Measurements from ENCODE around the gene C9orf78.
"Not testable (repeated sequence)": the region's sequence is repeated elsewhere in the genome, so short reads cannot be mapped to it uniquely, and the experiment has no call there.

The C9orf78 gene

DNA sequence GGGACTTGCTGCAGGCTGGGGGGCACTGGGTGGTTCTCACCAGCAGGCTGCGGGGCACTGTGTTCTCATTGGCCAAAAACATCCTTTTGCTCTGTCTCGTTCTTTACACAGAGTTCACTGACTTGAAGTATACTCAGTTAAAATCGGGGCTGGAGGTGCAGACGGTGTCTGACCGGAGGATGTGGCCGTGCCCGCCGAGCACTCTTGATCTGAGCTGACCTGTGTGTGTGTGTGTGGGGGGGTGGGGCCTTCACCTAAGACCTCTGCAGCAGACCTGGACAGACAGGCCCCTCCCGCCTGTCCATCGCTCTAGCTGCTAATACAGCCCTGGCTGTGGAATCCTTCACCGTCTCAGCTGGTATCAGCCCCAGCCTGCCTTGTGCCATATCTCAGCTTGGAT is 25.0 kb downstream of the C9orf78 start:
- DNase-seq (ENCODE audit: low read depth in 1 of 2, low spot score in 1 of 2) = no peak
- no peak for TF ChIP-seq JUND (IDR thresholded peaks at IDR 0.05; ENCODE audit: low read depth)
- in situ Hi-C loops (cut with HindIII; ENCODE audit: low pct_unique_long_range_greater_than_20kb, low sequenced_read_pairs) = no loop called here

DNA sequence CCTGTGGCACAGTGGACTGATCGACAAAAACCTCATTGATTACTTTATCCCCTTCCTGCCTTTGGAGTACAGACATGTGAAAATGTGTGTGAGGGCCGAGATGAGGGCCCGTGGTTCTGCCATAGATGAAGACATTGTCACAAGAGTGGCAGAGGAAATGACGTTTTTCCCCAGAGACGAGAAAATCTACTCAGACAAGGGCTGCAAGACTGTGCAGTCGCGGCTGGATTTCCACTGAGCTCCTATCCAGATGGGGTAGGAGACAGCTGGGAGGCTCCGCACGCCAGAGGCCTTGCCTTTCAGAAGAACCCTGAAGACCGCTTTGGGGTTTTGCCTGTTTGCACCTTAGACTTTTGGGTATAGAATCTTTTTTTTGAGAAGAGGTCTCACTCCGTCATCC is 25.7 kb downstream of the C9orf78 start:
- no peak for DNase-seq (ENCODE audit: low read depth in 1 of 2, low spot score in 1 of 2)
- in situ Hi-C loops (cut with HindIII; ENCODE audit: low pct_unique_long_range_greater_than_20kb, low sequenced_read_pairs) = no loop called here
- TF ChIP-seq JUND (IDR thresholded peaks at IDR 0.05; ENCODE audit: low read depth) = no peak

- TF ChIP-seq JUND (IDR thresholded peaks at IDR 0.05; ENCODE audit: low read depth) = no peak
- in situ Hi-C loops (cut with HindIII; ENCODE audit: low pct_unique_long_range_greater_than_20kb, low sequenced_read_pairs) = no loop called here
- DNase-seq (ENCODE audit: low read depth in 1 of 2, low spot score in 1 of 2) = no peak
These were observed 29.0 kb downstream of the C9orf78 start for GRCh38 chr9:129806061-129806460.

DNA sequence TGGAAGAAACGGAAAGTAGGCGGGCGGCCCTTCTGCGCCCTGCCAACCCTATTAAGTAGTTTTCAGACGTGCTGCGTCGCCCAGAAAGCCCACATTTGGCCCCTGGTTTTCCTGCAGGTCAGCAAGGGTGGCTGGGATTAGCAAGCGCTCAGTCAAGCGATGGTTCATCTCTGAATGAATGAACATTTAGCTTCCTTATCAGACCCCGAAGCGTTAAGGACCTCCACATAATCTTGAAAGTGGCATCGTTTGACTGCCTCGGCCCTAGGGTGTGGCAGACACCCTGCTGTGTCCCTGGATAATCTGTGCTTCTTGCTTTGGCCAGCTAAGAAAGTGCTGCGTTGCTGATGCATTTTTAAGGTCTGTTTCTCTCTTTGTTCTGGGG is 31.4 kb downstream of the C9orf78 start:
- TF ChIP-seq JUND (IDR thresholded peaks at IDR 0.05; ENCODE audit: low read depth) = no peak
- in situ Hi-C loops (cut with HindIII; ENCODE audit: low pct_unique_long_range_greater_than_20kb, low sequenced_read_pairs) = no loop called here
- DNase-seq (ENCODE audit: low read depth in 1 of 2, low spot score in 1 of 2) = no peak

GRCh38 chr9:129802833-129803675 is 32.0 kb downstream of the C9orf78 start, which contains the start of gene TOR1B:
TSS of gene TOR1B (plus strand) at chr9:129803184. CDS start at chr9:129803213, 29 bp downstream.
- TF ChIP-seq JUND (IDR thresholded peaks at IDR 0.05; ENCODE audit: low read depth) = no peak
- in situ Hi-C loops (cut with HindIII; ENCODE audit: low pct_unique_long_range_greater_than_20kb, low sequenced_read_pairs) = no loop called here
- peak; percentile 76 to 95 for DNase-seq (ENCODE audit: low read depth in 1 of 2, low spot score in 1 of 2)

GRCh38 chr9:129801504-129801903 is 33.6 kb downstream of the C9orf78 start:
- no peak for TF ChIP-seq JUND (IDR thresholded peaks at IDR 0.05; ENCODE audit: low read depth)
- DNase-seq (ENCODE audit: low read depth in 1 of 2, low spot score in 1 of 2) = no peak
- in situ Hi-C loops (cut with HindIII; ENCODE audit: low pct_unique_long_range_greater_than_20kb, low sequenced_read_pairs) = no loop called here

DNA sequence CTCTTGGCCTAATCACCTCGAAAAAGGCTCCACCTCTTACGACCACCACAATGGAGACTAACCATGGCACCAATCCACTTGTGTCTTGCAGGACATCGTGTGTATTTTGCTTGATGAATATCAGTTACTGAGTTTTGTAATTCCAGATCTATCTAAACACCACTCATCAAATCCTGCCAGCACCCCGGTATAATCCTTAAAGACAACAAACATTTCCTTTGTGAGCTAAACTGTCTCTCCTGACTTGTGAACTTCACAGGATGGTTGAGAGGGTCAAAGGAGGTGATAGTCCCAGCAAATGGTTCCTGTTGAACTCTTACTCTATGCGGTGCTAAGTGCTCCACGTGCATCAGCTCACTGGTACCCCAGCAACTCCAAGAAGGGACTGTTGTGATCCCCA is 36.1 kb downstream of the C9orf78 start:
- DNase-seq (ENCODE audit: low read depth in 1 of 2, low spot score in 1 of 2) = no peak
- in situ Hi-C loops (cut with HindIII; ENCODE audit: low pct_unique_long_range_greater_than_20kb, low sequenced_read_pairs) = no loop called here
- no peak for TF ChIP-seq JUND (IDR thresholded peaks at IDR 0.05; ENCODE audit: low read depth)

DNA sequence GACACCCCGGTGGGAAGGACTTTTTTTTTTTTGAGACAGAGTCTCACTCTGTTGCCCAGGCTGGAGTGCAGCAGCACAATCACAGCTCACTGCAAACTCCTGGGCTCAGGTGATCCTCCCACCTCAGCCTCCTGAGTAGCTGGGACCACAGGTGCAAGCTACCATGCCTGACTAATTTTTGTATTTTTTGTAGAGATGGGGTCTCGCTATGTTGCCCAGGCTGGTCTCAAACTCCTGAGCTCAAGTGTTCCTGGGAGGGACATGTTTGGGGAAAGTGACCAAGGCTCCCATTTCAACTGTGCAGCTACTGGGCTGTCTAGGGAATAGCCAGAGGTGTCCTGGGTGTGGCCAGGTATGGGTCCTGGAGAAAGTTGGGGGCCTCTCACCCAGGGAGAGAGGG is 39.0 kb downstream of the C9orf78 start:
- DNase-seq (ENCODE audit: low read depth in 1 of 2, low spot score in 1 of 2); in situ Hi-C loops (cut with HindIII; ENCODE audit: low pct_unique_long_range_greater_than_20kb, low sequenced_read_pairs): not testable (repeated sequence)

GRCh38 chr9:129794549-129794948 is 40.5 kb downstream of the C9orf78 start:
- no peak for DNase-seq (ENCODE audit: low read depth in 1 of 2, low spot score in 1 of 2)
- in situ Hi-C loops (cut with HindIII; ENCODE audit: low pct_unique_long_range_greater_than_20kb, low sequenced_read_pairs) = no loop called here
- no peak for TF ChIP-seq JUND (IDR thresholded peaks at IDR 0.05; ENCODE audit: low read depth)

- in situ Hi-C loops (cut with HindIII; ENCODE audit: low pct_unique_long_range_greater_than_20kb, low sequenced_read_pairs) = no loop called here
- no peak for TF ChIP-seq JUND (IDR thresholded peaks at IDR 0.05; ENCODE audit: low read depth)
These were observed 48.6 kb downstream of the C9orf78 start for GRCh38 chr9:129786481-129786880.

DNA sequence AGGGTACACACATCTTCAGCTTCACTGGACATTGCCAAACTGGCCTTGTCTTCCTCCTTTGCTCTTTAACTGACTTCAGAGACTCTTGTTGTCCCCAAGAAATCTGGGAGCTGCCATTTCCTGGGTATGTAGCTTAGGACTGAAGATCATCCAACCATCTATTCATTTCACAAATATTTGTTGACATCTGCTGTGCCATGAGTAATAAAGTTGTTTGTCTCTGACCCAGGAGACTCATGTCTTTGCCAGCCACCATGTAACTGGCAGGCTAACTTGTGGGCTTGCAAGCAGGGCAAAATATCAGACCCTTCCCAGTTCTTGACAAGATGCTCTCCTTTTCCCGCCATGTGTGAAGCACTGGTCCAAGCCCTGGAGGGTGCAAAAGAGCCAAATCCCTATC is 49.2 kb downstream of the C9orf78 start:
- DNase-seq (ENCODE audit: low read depth in 1 of 2, low spot score in 1 of 2) = no peak
- TF ChIP-seq JUND (IDR thresholded peaks at IDR 0.05; ENCODE audit: low read depth) = no peak
- in situ Hi-C loops (cut with HindIII; ENCODE audit: low pct_unique_long_range_greater_than_20kb, low sequenced_read_pairs) = no loop called here

More at GRCh38 chr9:129786481-129786880, 48.6 kb downstream of the C9orf78 start:
- DNase-seq (ENCODE audit: low read depth in 1 of 2, low spot score in 1 of 2) = no peak

- DNase-seq (ENCODE audit: low read depth in 1 of 2, low spot score in 1 of 2); in situ Hi-C loops (cut with HindIII; ENCODE audit: low pct_unique_long_range_greater_than_20kb, low sequenced_read_pairs): not testable (repeated sequence)
These were observed 50.1 kb downstream of the C9orf78 start for GRCh38 chr9:129784970-129785369.

- peak; percentile 81 to 86 for DNase-seq (ENCODE audit: low read depth in 1 of 2, low spot score in 1 of 2)
- TF ChIP-seq JUND (IDR thresholded peaks at IDR 0.05; ENCODE audit: low read depth) = no peak
- in situ Hi-C loops (cut with HindIII; ENCODE audit: low pct_unique_long_range_greater_than_20kb, low sequenced_read_pairs) = no loop called here
These were observed 51.3 kb downstream of the C9orf78 start for GRCh38 chr9:129783516-129784361.
